WTC11 (cell line): ENCODE data around the gene CLSTN2. TPM values are rescaled to one million over a fixed set of nuclear protein-coding genes. Genes with fewer than 3 reads are reported as not detected.

Source experiments
- ATAC-seq: fragments of 200-7000 bp; cut with Tn5 transposase; 2 replicates; pipeline ENCODE4 v1.10.0; 2021; ENCODE audit warnings: mild to moderate bottlenecking, moderate library complexity
- CTCF ChIA-PET: fragments of 300-600 bp; sonication (Branson Sonifier 250); formaldehyde crosslinking; loops from one replicate; lab custom pipeline; 2021; ENCODE audit warnings: antibody characterized with exemption; lab: Charles Lee
- POLR2A ChIA-PET: fragments of 350-600 bp; sonication (Branson Sonifier 250); formaldehyde crosslinking; loops from one replicate; lab custom pipeline; 2021; ENCODE audit warnings: antibody characterized with exemption; lab: Charles Lee
- DNase-seq: peaks from one replicate; pipeline ENCODE4 v3.0.0; 2021; ENCODE audit warnings: low spot score
- H3K27ac Mint-ChIP-seq: 2 replicates; pipeline ENCODE4 v1.8.0; 2021; ENCODE audit warnings: mixed read lengths
- H3K27me3 Mint-ChIP-seq: 2 replicates; pipeline ENCODE4 v1.8.0; 2021; ENCODE audit warnings: low read depth, mild to moderate bottlenecking, moderate library complexity, mixed read lengths
- H3K36me3 Mint-ChIP-seq: 2 replicates; pipeline ENCODE4 v1.8.0; 2021; ENCODE audit warnings: mixed read lengths
- H3K4me1 Mint-ChIP-seq: 2 replicates; pipeline ENCODE4 v1.8.0; 2022; ENCODE audit warnings: mixed read lengths
- H3K4me3 Mint-ChIP-seq: 2 replicates; pipeline ENCODE4 v1.8.0; 2021; ENCODE audit warnings: mild to moderate bottlenecking, moderate library complexity, mixed read lengths
- H3K9me3 Mint-ChIP-seq: 2 replicates; pipeline ENCODE4 v1.8.0; 2021; ENCODE audit warnings: mixed read lengths
- ATF1 ChIP-seq: sonication (generic); formaldehyde crosslinking; IDR thresholded peaks from 2 replicates; pipeline ENCODE4 v1.8.1; 2023; ENCODE audit warnings: mild to moderate bottlenecking, moderate library complexity, missing genetic modification reagents
- CREM ChIP-seq: sonication (generic); formaldehyde crosslinking; IDR thresholded peaks from 2 replicates; pipeline ENCODE4 v1.8.1; 2022; ENCODE audit warnings: mild to moderate bottlenecking, missing genetic modification reagents, moderate library complexity
- ETV6 ChIP-seq: sonication (generic); formaldehyde crosslinking; IDR thresholded peaks from 2 replicates; pipeline ENCODE4 v1.8.1; 2022; ENCODE audit warnings: mild to moderate bottlenecking, missing genetic modification reagents
- FOXK1 ChIP-seq: sonication (generic); formaldehyde crosslinking; IDR thresholded peaks from 2 replicates; pipeline ENCODE4 v1.8.0; 2022; ENCODE audit warnings: mild to moderate bottlenecking, moderate library complexity, missing genetic modification reagents
- FOXP1 ChIP-seq: sonication (generic); formaldehyde crosslinking; IDR thresholded peaks from 2 replicates; pipeline ENCODE4 v1.8.0; 2022; ENCODE audit warnings: missing genetic modification reagents, mild to moderate bottlenecking, moderate library complexity, borderline replicate concordance
- GRHL2 ChIP-seq: fragments of 250-450 bp; sonication (Bioruptor Pico); IDR thresholded peaks from 2 replicates; pipeline ENCODE4 v1.8.0; 2022; ENCODE audit warnings: mild to moderate bottlenecking, moderate library complexity; ENCODE audit not compliant: insufficient replicate concordance, severe bottlenecking
- GTF2I ChIP-seq: fragments of 250-450 bp; sonication (Bioruptor Pico); conservative IDR thresholded peaks from 2 replicates; pipeline ENCODE4 v1.4.0; 2021; ENCODE audit warnings: mild to moderate bottlenecking
- IRF2 ChIP-seq: sonication (generic); formaldehyde crosslinking; IDR thresholded peaks from 2 replicates; pipeline ENCODE4 v1.8.0; 2022; ENCODE audit warnings: low read depth, missing genetic modification reagents, borderline replicate concordance
- JUN ChIP-seq: sonication (generic); formaldehyde crosslinking; IDR thresholded peaks from 2 replicates; pipeline ENCODE4 v1.8.0; 2023; ENCODE audit warnings: mild to moderate bottlenecking, missing genetic modification reagents
- NFE2L1 ChIP-seq: sonication (generic); formaldehyde crosslinking; IDR thresholded peaks from 2 replicates; pipeline ENCODE4 v1.8.1; 2023; ENCODE audit warnings: missing genetic modification reagents
- NR3C1 ChIP-seq: sonication (generic); formaldehyde crosslinking; conservative IDR thresholded peaks from 2 replicates; pipeline ENCODE4 v1.8.1; 2023; ENCODE audit warnings: low read depth, mild to moderate bottlenecking, missing genetic modification reagents
- RELA ChIP-seq: sonication (generic); formaldehyde crosslinking; IDR thresholded peaks from 2 replicates; pipeline ENCODE4 v1.8.1; 2022; ENCODE audit warnings: missing genetic modification reagents, mild to moderate bottlenecking, borderline replicate concordance
- SMAD4 ChIP-seq: sonication (generic); formaldehyde crosslinking; IDR thresholded peaks from 2 replicates; pipeline ENCODE4 v1.8.0; 2022; ENCODE audit warnings: mild to moderate bottlenecking, missing genetic modification reagents
- TCF7 ChIP-seq: sonication (generic); formaldehyde crosslinking; IDR thresholded peaks from 2 replicates; pipeline ENCODE4 v1.8.0; 2022; ENCODE audit warnings: mild to moderate bottlenecking, low read depth, missing genetic modification reagents, moderate library complexity
- TP53 ChIP-seq: sonication (generic); formaldehyde crosslinking; IDR thresholded peaks from 2 replicates; pipeline ENCODE4 v1.8.1; 2023; ENCODE audit warnings: mild to moderate bottlenecking, missing genetic modification reagents
- ZNF263 ChIP-seq: sonication (generic); formaldehyde crosslinking; IDR thresholded peaks from 2 replicates; pipeline ENCODE4 v1.8.1; 2022; ENCODE audit warnings: low read depth, mild to moderate bottlenecking, moderate library complexity, missing genetic modification reagents
- ZNF396 ChIP-seq: fragments of 250-450 bp; sonication (Bioruptor Pico); IDR thresholded peaks from 2 replicates; pipeline ENCODE4 v1.8.0; 2021; ENCODE audit warnings: mild to moderate bottlenecking, moderate library complexity, borderline replicate concordance
- ZNF416 ChIP-seq: fragments of 250-450 bp; sonication (Bioruptor Pico); IDR thresholded peaks from 2 replicates; pipeline ENCODE4 v1.9.0; 2021; ENCODE audit warnings: mild to moderate bottlenecking, inconsistent platforms
- ZNF671 ChIP-seq: fragments of 250-450 bp; sonication (Bioruptor Pico); IDR thresholded peaks from 2 replicates; pipeline ENCODE4 v1.8.0; 2021; ENCODE audit warnings: mild to moderate bottlenecking
- total RNA-seq: library from RNA; stranded (reverse); gene quantifications from 3 replicates; pipeline ENCODE4 v1.2.3, GENCODE V29; 2021
- TF ChIP-seq, protein P1 (sequence below): sonication (generic); formaldehyde crosslinking; IDR thresholded peaks from 2 replicates; pipeline ENCODE4 v1.8.0; 2023; ENCODE audit warnings: missing genetic modification reagents
- TF ChIP-seq, protein P2 (sequence below): fragments of 250-450 bp; sonication (Bioruptor Pico); IDR thresholded peaks from 2 replicates; pipeline ENCODE4 v1.8.0; 2021; ENCODE audit warnings: mild to moderate bottlenecking
- TF ChIP-seq, protein P3 (sequence below): sonication (generic); formaldehyde crosslinking; IDR thresholded peaks from 2 replicates; pipeline ENCODE4 v1.8.0; 2022; ENCODE audit warnings: mild to moderate bottlenecking, missing genetic modification reagents
- TF ChIP-seq, protein P4 (sequence below): fragments of 200-600 bp; IDR thresholded peaks from 2 replicates; pipeline ENCODE4 v1.8.0; 2022; ENCODE audit warnings: antibody characterized with exemption
- TF ChIP-seq, protein P5 (sequence below): sonication (generic); formaldehyde crosslinking; IDR thresholded peaks from 2 replicates; pipeline ENCODE4 v1.8.1; 2023; ENCODE audit warnings: mild to moderate bottlenecking, missing genetic modification reagents, borderline replicate concordance

The CLSTN2 gene
- total RNA-seq, 1 experiment from 2014 or later = 0.35 TPM

DNA sequence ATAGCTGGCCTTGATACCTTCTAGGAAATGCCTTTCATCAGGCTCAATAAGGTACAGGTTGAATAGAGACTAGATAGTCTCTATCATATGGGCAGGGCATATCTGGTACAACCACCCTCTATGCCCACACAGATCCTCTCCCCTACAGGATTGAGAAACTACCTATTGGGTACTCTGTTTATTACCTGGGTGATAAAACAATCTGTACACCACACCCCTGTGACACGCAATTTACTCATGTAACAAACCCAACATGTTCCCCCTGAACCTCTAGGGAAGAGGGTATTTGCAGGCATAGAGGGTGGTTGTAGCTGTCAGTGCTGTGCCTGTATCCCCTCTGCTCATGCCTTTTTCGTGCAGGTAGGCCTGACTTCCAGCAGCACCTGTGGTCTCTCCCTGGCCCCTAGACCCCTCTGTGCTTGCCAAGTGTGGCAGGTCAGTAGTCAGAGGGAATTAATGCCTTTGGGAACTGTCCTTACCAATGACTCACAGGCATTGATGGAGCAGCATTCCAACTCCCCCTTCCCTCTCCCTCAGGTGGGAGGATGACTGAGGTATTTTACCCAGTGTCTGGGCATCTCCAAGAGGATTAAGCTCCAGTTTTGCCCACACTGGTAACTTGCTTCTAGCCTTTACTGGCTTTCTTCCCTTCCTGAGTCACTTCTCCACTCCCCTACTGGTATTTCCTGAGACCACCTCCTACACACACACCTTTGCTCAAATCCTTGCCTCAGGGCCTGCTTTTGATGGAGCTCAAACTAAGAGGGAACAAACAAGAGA lies 18.3 kb downstream of the CLSTN2 start:
- no peak for ATAC-seq
- DNase-seq = no peak
- Mint-ChIP-seq H3K9me3 (no peaks in the 10 kb centered on the region), H3K4me1 (peaks cover 17% of the 10 kb centered on the region), H3K36me3 (no peaks in the 10 kb centered on the region), H3K27me3 (no peaks in the 10 kb centered on the region), H3K27ac (no peak overlapping the region), H3K4me3 (no peak overlapping the region)
- CTCF ChIA-PET = interaction anchor here (1.7 kb wide), 1 partner anchor 16 kb away, joined by 10 read pairs; no protein-coding TSS in a partner anchor
- TF ChIP-seq SMAD4 (CRISPR knock-in tag) (no peak), GTF2I (no peak), ZNF416 (CRISPR knock-in tag) (no peak), ETV6 (CRISPR knock-in tag) (no peak), GRHL2 (CRISPR knock-in tag) (no peak), TP53 (CRISPR knock-in tag) (no peak), NFE2L1 (CRISPR knock-in tag) (no peak), FOXK1 (no peak), ZNF671 (CRISPR knock-in tag) (no peak)
- TF ChIP-seq, protein P1, sequence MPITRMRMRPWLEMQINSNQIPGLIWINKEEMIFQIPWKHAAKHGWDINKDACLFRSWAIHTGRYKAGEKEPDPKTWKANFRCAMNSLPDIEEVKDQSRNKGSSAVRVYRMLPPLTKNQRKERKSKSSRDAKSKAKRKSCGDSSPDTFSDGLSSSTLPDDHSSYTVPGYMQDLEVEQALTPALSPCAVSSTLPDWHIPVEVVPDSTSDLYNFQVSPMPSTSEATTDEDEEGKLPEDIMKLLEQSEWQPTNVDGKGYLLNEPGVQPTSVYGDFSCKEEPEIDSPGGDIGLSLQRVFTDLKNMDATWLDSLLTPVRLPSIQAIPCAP (CRISPR knock-in tag) = no peak
- POLR2A ChIA-PET = interaction anchor here (0.6 kb wide), 1 partner anchor 889 kb away, joined by 3 read pairs; no protein-coding TSS in a partner anchor

DNA sequence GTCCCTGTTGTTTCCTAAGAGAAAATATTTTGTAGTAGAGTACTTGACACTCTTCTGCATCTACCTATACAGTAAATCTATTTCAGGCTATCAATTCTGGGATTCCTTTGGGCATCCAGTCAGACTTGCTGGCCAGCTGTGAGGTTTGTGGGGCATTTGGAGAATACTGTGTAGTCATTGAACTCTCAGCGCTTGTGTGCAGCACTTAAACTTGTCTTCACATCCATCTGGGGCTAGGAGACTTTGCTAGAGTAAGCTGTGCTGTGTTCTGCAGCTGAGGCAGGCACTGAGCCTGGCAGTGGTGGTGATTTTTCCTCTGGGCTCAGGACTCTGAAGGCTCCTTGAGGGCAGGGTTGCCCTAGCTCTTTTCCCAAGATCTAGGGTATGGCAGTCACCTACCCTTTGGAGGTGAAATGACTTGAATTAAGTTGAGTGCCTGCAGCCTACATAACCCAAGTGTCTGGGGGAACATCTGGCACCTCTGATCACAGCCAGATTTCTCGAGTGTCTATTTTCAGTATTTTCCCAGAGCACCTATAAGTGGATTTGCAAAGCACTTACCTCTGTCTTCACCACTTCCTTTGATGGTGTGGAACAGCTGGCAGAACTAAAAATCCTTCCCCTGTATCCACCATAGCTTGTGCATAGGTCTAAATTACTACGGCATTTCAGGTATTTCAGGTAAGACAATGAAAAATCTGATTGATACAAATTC lies 19.3 kb downstream of the CLSTN2 start:
- H3K9me3 Mint-ChIP-seq = no peaks in the 10 kb centered on the region
- CTCF ChIA-PET = interaction anchor here (1.7 kb wide), 1 partner anchor 17 kb away, joined by 10 read pairs; no protein-coding TSS in a partner anchor
- no peaks in the 10 kb centered on the region for H3K36me3 Mint-ChIP-seq
- no peak overlapping the region for H3K27ac Mint-ChIP-seq
- ATAC-seq (no peak), DNase-seq (no peak)
- no peak overlapping the region for H3K4me3 Mint-ChIP-seq
- no peaks in the 10 kb centered on the region for H3K27me3 Mint-ChIP-seq
- POLR2A ChIA-PET = no interaction called here
- peaks cover 18% of the 10 kb centered on the region for H3K4me1 Mint-ChIP-seq
- TF ChIP-seq TCF7 (CRISPR knock-in tag) = no peak
- TF ChIP-seq ZNF396 (CRISPR knock-in tag) = no peak
- TF ChIP-seq ATF1 (CRISPR knock-in tag) = no peak
- TF ChIP-seq ZNF263 = no peak
- TF ChIP-seq IRF2 (CRISPR knock-in tag) = no peak
- TF ChIP-seq, protein P2, sequence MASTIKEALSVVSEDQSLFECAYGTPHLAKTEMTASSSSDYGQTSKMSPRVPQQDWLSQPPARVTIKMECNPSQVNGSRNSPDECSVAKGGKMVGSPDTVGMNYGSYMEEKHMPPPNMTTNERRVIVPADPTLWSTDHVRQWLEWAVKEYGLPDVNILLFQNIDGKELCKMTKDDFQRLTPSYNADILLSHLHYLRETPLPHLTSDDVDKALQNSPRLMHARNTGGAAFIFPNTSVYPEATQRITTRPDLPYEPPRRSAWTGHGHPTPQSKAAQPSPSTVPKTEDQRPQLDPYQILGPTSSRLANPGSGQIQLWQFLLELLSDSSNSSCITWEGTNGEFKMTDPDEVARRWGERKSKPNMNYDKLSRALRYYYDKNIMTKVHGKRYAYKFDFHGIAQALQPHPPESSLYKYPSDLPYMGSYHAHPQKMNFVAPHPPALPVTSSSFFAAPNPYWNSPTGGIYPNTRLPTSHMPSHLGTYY (CRISPR knock-in tag) = no peak
- TF ChIP-seq, protein P3, sequence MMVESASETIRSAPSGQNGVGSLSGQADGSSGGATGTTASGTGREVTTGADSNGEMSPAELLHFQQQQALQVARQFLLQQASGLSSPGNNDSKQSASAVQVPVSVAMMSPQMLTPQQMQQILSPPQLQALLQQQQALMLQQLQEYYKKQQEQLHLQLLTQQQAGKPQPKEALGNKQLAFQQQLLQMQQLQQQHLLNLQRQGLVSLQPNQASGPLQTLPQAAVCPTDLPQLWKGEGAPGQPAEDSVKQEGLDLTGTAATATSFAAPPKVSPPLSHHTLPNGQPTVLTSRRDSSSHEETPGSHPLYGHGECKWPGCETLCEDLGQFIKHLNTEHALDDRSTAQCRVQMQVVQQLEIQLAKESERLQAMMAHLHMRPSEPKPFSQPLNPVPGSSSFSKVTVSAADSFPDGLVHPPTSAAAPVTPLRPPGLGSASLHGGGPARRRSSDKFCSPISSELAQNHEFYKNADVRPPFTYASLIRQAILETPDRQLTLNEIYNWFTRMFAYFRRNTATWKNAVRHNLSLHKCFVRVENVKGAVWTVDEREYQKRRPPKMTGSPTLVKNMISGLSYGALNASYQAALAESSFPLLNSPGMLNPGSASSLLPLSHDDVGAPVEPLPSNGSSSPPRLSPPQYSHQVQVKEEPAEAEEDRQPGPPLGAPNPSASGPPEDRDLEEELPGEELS (CRISPR knock-in tag) = no peak
- no peak for TF ChIP-seq NR3C1 (CRISPR knock-in tag)
- no peak for TF ChIP-seq CREM (CRISPR knock-in tag)
- TF ChIP-seq, protein P4, sequence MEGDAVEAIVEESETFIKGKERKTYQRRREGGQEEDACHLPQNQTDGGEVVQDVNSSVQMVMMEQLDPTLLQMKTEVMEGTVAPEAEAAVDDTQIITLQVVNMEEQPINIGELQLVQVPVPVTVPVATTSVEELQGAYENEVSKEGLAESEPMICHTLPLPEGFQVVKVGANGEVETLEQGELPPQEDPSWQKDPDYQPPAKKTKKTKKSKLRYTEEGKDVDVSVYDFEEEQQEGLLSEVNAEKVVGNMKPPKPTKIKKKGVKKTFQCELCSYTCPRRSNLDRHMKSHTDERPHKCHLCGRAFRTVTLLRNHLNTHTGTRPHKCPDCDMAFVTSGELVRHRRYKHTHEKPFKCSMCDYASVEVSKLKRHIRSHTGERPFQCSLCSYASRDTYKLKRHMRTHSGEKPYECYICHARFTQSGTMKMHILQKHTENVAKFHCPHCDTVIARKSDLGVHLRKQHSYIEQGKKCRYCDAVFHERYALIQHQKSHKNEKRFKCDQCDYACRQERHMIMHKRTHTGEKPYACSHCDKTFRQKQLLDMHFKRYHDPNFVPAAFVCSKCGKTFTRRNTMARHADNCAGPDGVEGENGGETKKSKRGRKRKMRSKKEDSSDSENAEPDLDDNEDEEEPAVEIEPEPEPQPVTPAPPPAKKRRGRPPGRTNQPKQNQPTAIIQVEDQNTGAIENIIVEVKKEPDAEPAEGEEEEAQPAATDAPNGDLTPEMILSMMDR = no peak
- no peak for TF ChIP-seq JUN (CRISPR knock-in tag)
- TF ChIP-seq RELA (CRISPR knock-in tag) = no peak
- TF ChIP-seq FOXP1 (CRISPR knock-in tag) = no peak
- TF ChIP-seq, protein P5, sequence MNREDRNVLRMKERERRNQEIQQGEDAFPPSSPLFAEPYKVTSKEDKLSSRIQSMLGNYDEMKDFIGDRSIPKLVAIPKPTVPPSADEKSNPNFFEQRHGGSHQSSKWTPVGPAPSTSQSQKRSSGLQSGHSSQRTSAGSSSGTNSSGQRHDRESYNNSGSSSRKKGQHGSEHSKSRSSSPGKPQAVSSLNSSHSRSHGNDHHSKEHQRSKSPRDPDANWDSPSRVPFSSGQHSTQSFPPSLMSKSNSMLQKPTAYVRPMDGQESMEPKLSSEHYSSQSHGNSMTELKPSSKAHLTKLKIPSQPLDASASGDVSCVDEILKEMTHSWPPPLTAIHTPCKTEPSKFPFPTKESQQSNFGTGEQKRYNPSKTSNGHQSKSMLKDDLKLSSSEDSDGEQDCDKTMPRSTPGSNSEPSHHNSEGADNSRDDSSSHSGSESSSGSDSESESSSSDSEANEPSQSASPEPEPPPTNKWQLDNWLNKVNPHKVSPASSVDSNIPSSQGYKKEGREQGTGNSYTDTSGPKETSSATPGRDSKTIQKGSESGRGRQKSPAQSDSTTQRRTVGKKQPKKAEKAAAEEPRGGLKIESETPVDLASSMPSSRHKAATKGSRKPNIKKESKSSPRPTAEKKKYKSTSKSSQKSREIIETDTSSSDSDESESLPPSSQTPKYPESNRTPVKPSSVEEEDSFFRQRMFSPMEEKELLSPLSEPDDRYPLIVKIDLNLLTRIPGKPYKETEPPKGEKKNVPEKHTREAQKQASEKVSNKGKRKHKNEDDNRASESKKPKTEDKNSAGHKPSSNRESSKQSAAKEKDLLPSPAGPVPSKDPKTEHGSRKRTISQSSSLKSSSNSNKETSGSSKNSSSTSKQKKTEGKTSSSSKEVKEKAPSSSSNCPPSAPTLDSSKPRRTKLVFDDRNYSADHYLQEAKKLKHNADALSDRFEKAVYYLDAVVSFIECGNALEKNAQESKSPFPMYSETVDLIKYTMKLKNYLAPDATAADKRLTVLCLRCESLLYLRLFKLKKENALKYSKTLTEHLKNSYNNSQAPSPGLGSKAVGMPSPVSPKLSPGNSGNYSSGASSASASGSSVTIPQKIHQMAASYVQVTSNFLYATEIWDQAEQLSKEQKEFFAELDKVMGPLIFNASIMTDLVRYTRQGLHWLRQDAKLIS (CRISPR knock-in tag) = no peak
